Measurements from ENCODE around the gene RAB6D. TPM values are rescaled to one million over a fixed set of nuclear protein-coding genes. Genes with fewer than 3 reads are reported as not detected.

RAB6D gene
- total RNA-seq, 1 experiment from 2014 or later = not detected

GRCh38 chr2:131408207-131408606 lies 44.2 kb upstream of the RAB6D start:
- H3K4me3 Mint-ChIP-seq = no peak overlapping the region
- Histone ChIP-seq H2BK20ac (ENCODE audit: low read depth, low read length, poor library complexity, severe bottlenecking) (no peak overlapping the region), H4K8ac (replicated peaks; ENCODE audit: insufficient read length, low read depth, low read length) (no peak overlapping the region), H2AK5ac (ENCODE audit: insufficient read length, low read length) (no peak overlapping the region), H2BK5ac (ENCODE audit: insufficient read length, low read length) (no peak overlapping the region), H3K18ac (ENCODE audit: insufficient read length, low read depth, low read length) (no peak overlapping the region), H2BK12ac (ENCODE audit: insufficient read length, low read depth, low read length) (no peak overlapping the region), H3K4ac (ENCODE audit: low read depth, low read length) (no peak overlapping the region), H3K56ac (ENCODE audit: insufficient read length, low read depth, low read length) (no peak overlapping the region), H4K20me1 (ENCODE audit: control insufficient read depth, insufficient read depth, insufficient read length) (no peaks in the 10 kb centered on the region), H3K9ac (ENCODE audit: extremely low read depth, insufficient read length, low read length) (no peak overlapping the region), H3K4me1 (ENCODE audit: insufficient read depth, low read length) (no peaks in the 10 kb centered on the region), H3K23ac (ENCODE audit: insufficient read length, low read depth, low read length) (no peak overlapping the region), H2BK120ac (ENCODE audit: low read depth, low read length, poor library complexity, severe bottlenecking) (no peak overlapping the region), H3T11ph (ENCODE audit: low read length) (no peak overlapping the region), H3K14ac (ENCODE audit: insufficient read depth, low read length) (no peak overlapping the region), H4K5ac (ENCODE audit: insufficient read length, low read depth, low read length) (no peak overlapping the region), H4K91ac (ENCODE audit: insufficient read length, low read depth, low read length) (no peak overlapping the region), H3K9me3 (ENCODE audit: control insufficient read depth, low read depth, low read length) (no peaks in the 10 kb centered on the region), H3K27me3 (ENCODE audit: insufficient read depth, low read length) (no peaks in the 10 kb centered on the region), H3K79me2 (ENCODE audit: insufficient read depth, low read length) (no peaks in the 10 kb centered on the region), H2BK15ac (ENCODE audit: low read depth, low read length) (no peak overlapping the region), H3K27ac (ENCODE audit: insufficient read length, low read depth, low read length) (no peak overlapping the region), H3K23me2 (ENCODE audit: insufficient read length, low read depth, low read length, poor library complexity, severe bottlenecking) (no peaks in the 10 kb centered on the region), H2AFZ (ENCODE audit: low read length) (no peak overlapping the region), H3K4me2 (ENCODE audit: insufficient read depth, insufficient read length, low read length) (no peak overlapping the region), H3K79me1 (ENCODE audit: insufficient read depth, low read depth, low read length, poor library complexity, severe bottlenecking) (no peaks in the 10 kb centered on the region)
- no peaks in the 10 kb centered on the region; the same call in 1 of the 2 replicates for H3K27me3 Mint-ChIP-seq (ENCODE audit: low read depth)
- TF ChIP-seq CTCF (conservative IDR thresholded peaks at IDR 0.05) = no peak
- no peak for DNase-seq
- no peaks in the 10 kb centered on the region; a peak in 1 of 7 replicates for H3K36me3 Mint-ChIP-seq (ENCODE audit: insufficient read depth in 1 of 3, low read depth in 3 of 3)
- H3K4me1 Mint-ChIP-seq = peaks cover 2 to 3% of the 10 kb centered on the region in 2 experiments
- H3K27ac Mint-ChIP-seq = no peak overlapping the region
- no peaks in the 10 kb centered on the region; a peak in 1 of 5 replicates for H3K9me3 Mint-ChIP-seq

All from H9 (cell line).